ENCODE data around the gene OOSP4B.

DNA sequence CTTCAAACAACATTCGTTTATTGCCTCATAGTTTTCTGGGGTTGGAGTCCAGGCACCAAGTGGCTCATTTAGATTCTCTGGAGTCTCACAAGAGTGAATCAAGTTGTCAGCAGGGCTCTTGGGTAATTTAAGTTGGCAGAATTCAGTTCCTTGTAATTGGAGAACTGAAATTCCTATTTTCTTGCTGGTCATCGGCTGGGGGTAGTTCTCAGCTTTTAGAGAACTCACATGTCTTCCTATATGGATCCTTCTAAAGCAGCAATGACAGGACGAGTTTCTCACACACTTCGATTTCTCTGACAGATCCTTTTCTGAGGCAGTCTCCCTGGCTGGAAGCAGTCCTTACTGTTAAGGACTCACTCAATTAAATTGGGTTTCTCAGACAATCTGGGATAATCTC is 17.3 kb upstream of the OOSP4B start:
- TF ChIP-seq, protein P1, sequence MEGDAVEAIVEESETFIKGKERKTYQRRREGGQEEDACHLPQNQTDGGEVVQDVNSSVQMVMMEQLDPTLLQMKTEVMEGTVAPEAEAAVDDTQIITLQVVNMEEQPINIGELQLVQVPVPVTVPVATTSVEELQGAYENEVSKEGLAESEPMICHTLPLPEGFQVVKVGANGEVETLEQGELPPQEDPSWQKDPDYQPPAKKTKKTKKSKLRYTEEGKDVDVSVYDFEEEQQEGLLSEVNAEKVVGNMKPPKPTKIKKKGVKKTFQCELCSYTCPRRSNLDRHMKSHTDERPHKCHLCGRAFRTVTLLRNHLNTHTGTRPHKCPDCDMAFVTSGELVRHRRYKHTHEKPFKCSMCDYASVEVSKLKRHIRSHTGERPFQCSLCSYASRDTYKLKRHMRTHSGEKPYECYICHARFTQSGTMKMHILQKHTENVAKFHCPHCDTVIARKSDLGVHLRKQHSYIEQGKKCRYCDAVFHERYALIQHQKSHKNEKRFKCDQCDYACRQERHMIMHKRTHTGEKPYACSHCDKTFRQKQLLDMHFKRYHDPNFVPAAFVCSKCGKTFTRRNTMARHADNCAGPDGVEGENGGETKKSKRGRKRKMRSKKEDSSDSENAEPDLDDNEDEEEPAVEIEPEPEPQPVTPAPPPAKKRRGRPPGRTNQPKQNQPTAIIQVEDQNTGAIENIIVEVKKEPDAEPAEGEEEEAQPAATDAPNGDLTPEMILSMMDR (IDR thresholded peaks at IDR 0.05) = no peak
- TF ChIP-seq EZH2 (IDR thresholded peaks at IDR 0.05; ENCODE audit: borderline replicate concordance, insufficient read depth, low read depth, low read length, poor library complexity, severe bottlenecking) = no peak

All from B cell (primary cell).